GM12873 (cell line): ENCODE data around the gene CCDC61.

Experiments used
- TF ChIP-seq, protein P1 (sequence below): IDR thresholded peaks from 2 replicates; pipeline ENCODE4 v1.5.1; 2012; ENCODE audit warnings: low read depth, mild to moderate bottlenecking, moderate library complexity, low read length, control low read depth; ENCODE audit not compliant: insufficient read depth; ENCODE audit errors: missing control alignments

Gene CCDC61, protein sequence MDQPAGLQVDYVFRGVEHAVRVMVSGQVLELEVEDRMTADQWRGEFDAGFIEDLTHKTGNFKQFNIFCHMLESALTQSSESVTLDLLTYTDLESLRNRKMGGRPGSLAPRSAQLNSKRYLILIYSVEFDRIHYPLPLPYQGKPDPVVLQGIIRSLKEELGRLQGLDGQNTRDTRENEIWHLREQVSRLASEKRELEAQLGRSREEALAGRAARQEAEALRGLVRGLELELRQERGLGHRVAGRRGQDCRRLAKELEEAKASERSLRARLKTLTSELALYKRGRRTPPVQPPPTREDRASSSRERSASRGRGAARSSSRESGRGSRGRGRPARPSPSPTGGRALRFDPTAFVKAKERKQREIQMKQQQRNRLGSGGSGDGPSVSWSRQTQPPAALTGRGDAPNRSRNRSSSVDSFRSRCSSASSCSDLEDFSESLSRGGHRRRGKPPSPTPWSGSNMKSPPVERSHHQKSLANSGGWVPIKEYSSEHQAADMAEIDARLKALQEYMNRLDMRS

DNA sequence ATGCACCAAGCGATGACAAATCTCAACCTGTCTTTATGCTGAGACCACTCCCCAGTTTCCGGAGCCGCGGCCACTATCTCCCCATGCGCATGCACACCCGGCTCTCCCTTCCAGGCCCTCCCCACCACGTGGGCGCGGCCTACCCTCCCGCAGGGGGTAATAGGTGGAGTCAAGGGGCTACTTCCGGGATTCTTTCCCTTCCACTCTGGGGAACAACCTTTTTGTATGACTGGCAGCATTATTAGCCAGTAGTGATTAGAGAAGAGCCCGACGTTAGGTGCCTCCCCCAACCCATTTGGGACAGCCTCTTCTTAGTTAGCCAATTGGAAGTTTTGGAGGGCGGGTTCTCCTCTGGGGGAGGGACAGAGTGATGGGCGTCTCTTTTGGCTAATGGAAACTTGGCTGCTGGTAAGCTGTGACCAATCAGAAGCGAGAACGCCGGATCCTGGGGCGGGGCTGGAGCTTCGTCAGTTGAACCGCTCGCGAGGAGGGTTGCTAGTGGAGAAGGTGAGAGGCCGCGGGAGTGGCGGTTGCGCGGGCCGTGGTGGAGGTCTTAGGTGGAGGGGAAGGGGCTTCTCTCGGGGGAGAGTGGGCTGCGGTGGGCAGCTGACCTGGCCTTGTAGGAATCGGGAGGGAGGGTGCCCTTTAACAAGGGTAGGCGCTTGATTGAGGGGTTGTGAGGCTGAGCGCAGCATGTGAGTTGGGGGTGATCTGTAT is at the start of gene CCDC61:
CCDC61 (plus strand) TSS at position 470 of the 717 bp plus-strand sequence. CDS start 7,552 bp downstream, outside the sequence.
- TF ChIP-seq, protein P1, sequence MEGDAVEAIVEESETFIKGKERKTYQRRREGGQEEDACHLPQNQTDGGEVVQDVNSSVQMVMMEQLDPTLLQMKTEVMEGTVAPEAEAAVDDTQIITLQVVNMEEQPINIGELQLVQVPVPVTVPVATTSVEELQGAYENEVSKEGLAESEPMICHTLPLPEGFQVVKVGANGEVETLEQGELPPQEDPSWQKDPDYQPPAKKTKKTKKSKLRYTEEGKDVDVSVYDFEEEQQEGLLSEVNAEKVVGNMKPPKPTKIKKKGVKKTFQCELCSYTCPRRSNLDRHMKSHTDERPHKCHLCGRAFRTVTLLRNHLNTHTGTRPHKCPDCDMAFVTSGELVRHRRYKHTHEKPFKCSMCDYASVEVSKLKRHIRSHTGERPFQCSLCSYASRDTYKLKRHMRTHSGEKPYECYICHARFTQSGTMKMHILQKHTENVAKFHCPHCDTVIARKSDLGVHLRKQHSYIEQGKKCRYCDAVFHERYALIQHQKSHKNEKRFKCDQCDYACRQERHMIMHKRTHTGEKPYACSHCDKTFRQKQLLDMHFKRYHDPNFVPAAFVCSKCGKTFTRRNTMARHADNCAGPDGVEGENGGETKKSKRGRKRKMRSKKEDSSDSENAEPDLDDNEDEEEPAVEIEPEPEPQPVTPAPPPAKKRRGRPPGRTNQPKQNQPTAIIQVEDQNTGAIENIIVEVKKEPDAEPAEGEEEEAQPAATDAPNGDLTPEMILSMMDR, result no peak

DNA sequence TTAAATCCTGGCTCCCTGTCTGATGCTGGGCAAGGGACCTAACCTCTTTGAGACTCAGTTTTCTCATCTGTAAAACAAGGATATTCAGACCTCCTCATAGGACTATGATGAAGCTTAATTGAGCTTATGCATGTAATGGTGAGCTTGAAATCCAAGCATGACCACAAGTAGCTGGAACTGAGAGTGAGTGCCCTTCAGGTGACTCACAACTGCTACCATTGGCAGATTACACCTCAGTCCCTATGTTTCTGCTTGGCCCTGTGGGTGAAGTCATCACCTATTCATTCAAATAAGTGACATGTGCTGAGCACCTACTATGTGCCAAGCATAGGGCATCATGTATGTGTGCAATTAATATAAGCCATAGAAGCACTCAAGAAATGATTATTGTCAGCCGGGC is 47.3 kb upstream of the CCDC61 start:
- TF ChIP-seq, protein P1, result no peak

DNA sequence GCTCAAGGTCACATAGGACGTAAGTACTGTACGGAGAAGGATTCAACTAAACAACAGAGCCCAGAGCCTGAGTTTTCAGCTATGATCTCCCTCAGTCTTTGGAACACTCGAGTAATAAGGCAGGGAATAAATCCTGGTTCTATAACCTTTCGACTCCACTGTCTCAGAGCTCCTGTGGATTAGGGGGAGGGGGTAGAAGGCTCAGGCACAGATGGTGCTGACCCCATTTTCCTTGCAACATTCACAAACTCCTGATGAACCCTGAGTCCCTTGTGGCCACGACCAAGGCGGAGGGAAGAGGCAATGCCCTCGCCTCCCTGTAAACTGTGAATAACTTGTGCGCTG is 43.0 kb upstream of the CCDC61 start:
- TF ChIP-seq, protein P1, result no peak

DNA sequence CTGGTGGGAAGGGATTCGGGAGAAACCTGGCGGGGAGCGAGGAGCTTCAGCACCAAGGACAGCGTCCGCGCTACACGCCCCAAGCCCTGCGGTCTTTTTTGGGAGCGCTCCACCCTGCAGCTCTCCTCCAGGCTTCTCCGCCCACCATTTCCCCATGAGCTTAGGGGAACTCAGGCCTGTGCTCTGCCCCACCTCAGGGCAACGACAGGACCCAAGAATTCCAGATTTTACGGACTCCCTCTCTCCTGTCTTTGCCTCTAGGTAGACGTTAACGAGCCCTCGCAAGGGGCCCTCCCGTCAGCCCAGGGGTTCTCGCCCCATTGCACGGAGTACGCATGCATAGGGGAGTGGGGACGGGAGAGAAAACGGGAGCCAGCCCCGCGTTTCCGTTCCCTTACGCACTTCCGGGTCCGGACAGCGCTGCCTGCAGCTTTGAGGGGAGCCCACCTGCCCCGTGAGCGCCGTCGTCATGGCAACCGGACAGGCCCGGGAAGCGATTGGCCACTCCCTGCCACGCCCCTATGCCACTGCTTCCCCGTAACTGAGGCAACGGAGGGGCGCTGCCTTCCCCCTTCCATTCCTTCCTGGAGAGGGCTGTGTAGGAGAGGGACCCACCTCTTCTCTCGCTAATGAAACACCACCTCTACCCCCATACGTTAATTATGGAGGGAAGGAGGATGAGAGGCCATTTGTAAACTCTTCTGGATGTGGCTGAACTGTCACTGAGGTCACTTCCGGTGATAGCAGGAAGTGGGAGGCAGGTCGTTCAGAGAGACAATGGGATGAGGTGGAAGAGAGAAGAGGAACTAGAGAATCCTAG is 42.4 kb upstream of the CCDC61 start:
- TF ChIP-seq, protein P1, result no peak

DNA sequence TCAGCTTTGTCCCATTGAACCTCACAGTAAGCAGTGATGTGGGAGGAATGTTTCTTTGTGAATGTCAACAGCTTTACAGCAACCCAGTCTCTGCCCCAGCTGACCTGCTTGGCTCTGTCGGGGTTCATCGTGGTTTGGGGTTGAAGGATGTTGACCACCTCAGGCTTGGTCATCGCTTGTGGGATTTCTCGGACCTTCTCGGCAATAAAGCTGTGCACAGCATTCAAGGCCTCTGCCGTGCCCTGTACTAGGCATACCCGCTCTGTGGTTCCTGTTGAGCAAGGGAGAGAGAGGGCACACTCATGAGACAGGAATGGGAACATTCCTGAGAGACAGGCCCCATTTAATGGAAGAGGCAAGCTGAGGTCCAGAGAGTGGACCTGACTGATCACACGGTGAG is 41.6 kb upstream of the CCDC61 start:
- TF ChIP-seq, protein P1, result no peak

DNA sequence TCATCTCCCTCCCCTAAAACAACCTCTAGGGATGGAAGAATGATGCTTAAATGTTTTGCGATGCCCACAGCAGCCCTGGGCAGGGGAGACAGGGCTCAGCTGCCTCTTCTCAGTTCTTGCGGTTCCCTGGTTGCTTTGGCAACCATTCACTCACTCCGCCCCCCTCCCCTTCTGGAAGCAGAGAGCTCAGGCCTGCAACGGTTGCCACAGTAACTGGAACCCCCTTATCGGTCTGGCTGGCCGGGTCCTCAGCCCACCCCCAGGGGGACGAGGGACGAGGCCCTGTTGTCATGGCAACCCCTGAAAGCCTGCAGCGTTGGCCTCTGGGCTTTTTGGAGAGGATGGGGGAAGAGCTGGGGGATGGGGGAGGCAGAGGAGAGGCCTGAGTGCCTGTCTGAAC is 41.1 kb upstream of the CCDC61 start:
- TF ChIP-seq, protein P1, result no peak
